NK-92 (cell line): ENCODE results near the gene TAS1R2.
"Not testable (repeated sequence)": the region's sequence is repeated elsewhere in the genome, so short reads cannot be mapped to it uniquely, and the experiment has no call there.

Experiments
- DNase-seq: peaks from one replicate; lab custom pipeline; 2025; ENCODE audit not compliant: unreplicated experiment; lab: John Stamatoyannopoulos, UW

TAS1R2 gene

GRCh38 chr1:18869847-18870594, 10.6 kb upstream of the TAS1R2 start:
- DNase-seq = no peak

GRCh38 chr1:18868801-18869424, 9.5 kb upstream of the TAS1R2 start:
- DNase-seq = no peak

DNA sequence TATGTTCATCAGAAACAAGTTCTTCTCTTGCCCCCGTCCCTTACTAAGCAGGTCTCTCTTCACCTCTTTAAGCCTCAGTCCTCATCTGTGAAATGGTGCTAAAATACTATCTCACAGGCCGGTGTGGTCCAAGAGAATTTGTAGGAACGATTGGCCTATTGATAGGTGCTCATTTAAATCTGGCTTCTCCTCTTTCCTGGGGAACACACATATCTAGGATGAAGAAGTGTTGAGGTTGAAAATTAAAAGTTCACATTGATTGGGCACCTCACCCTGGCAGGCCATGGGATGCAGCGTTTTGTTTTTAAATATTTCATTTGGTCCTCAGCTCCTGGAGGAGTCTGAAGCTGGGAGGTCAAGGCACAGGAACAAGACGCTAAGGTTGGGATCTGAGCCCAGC, 8.9 kb upstream of the TAS1R2 start:
- DNase-seq = no peak

DNA sequence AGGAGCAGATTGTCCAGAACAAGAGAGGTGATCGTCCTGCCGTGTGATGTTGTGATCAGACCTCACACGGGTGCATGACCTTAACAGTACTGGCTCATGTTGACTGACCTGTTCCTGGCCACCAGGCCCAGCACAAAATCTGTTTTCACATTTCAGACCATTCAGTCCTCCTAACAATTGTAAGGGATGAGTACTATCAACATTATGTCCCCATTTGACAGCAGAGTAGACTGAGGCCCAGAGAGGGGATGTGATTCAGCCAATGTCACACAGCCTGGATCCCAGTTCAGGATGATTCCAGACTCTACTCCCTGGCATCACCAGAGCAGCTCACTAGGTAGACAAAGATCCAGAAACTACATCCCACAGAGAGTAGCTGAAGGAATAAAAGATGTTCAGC, 7.4 kb upstream of the TAS1R2 start:
- no peak for DNase-seq

- DNase-seq = no peak
Measured at GRCh38 chr1:18866314-18866713, 6.9 kb upstream of the TAS1R2 start.

GRCh38 chr1:18865176-18865575, 5.7 kb upstream of the TAS1R2 start:
- no peak for DNase-seq

- DNase-seq = no peak
Measured at GRCh38 chr1:18861590-18861989, 2.1 kb upstream of the TAS1R2 start.

- no peak for DNase-seq
Measured at GRCh38 chr1:18861082-18861481, 1.6 kb upstream of the TAS1R2 start.

DNA sequence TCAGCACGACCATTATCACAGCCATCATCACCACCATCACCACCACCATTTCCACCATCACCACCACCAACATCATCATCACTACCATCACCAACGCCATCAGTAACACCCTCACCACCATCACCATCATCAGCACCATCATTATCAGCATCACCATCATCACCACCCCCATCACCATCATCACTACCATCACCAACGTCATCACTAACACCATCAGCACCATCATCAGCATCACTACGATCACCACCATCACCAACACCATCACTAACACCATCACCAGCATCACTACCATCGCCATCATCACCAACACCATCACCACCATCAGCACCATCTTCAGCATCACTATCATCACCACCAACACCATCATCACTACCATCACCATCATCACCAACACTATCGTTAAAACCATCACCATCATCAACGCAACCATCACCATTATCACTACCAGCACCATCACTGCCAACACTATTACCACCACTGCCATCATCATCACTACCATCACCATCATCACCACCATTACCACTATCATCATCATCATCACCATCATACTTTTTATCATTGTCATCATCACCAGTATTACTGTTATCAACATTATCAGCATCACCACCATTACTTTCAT, 1.3 kb downstream of the TAS1R2 start:
- no peak for DNase-seq

DNA sequence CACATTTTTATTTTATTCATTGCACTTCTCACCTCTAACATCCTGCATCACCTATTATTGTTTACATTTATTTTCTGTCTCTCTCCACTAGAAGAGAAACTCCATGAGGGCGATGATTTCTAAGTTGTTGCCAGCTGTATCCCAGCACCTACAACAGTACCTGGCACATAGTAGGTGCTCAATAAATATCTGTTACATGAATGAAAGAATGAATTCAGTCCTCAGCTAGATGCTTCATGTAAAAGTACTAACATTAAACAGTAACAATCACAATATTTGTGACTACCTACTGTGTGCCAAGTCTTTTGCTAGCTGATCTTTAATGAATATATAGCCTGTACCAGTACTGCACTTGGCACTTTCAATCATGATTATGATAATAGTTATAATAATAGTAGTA, 3.0 kb downstream of the TAS1R2 start:
- no peak for DNase-seq

GRCh38 chr1:18855573-18855972, 3.9 kb downstream of the TAS1R2 start:
- DNase-seq = no peak

DNA sequence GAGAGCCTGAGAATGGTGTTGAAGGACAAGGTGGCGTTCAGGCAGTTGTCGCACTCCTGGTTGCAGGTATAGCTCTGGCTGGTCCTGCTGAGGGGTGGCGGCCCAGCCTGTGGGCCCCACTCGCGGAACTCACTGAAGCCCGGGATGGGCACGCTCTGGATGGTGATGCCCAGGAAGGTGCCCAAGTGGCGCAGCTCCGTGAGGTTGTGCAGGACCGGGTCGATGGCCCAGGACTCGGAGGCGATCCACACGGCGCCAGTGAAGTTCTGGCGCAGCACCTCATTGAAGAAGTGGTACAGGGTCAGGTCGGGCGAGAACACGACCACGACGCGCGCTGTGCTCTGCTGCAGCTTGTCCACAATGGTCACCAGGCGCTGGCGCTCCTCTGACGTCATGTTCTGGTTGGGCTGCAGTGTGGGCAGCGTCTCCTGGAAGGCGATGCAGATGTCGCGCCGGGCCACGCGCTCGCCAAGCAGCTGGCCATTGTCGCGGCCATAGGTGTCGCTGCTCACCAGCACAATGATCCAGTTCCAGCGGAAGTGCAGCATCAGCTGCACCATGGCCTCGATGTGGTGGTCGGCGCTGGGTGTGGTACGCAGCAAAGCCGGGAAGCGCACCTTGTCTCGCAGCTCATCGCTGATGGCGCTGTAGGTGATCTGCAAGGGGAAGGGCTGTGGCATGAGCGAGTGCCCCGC, 5.0 kb downstream of the TAS1R2 start:
- no peak for DNase-seq

GRCh38 chr1:18852501-18852900, 7.0 kb downstream of the TAS1R2 start:
- DNase-seq = no peak

DNA sequence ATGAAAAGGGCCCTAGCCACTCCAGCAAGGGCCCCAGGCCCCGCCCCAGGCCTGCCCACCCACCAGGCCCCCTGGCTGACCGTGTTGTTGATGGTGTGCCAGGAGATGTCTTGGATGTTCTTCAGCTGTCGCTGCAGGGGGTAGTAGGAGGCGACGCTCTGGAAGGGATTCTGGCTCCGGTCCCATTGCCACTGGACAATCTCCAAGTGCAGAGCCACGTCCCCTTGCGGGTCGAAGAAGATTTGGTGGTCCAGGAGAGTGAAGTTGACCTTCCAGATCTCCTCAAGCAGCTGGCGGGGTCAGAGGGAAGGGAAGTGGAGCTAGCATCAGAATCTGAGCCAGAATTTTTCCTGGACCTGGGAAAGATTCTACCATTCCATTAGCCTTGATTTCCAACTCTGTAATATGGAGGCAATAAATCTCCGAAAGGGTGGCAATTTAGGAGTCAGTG, 10.2 kb downstream of the TAS1R2 start:
- no peak for DNase-seq

DNA sequence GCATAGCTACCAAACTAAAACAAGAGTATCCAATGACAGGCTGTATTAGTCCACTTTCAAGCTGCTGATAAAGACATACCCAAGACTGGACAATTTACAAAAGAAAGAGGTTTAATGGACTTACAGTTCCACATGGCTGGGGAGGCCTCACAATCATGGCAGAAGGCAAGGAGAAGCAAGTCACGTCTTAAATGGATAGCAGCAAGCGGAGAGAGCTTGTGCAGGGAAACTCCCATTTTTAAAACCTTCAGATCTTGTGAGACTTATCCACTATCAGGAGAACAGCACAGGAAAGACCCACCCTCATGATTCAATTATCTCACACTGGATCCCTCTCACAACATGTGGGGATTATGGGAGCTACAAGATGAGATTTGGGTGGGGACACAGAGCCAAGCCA, 11.7 kb downstream of the TAS1R2 start:
- not testable (repeated sequence) for DNase-seq

- no peak for DNase-seq
Measured at GRCh38 chr1:18840145-18840544, 19.3 kb downstream of the TAS1R2 start.

DNA sequence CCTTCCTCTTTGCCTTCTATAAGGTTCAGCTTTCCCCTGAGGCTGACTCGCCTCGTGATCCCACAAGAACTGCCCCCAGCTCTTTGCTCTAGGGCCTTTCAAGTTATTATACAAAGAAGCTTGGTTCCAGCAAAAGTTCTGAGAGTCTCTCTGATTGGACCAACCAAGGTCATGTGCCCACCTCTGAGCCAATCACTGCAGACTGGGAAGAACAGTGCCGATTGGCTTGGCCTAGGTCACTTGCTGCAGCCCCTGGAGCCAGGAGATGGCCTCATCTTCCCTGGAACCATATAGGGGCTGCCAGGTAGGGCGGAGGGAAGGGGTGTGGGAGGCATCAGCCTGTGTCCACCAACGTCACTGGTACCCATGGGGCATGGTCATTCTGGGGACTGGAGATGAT, 22.8 kb downstream of the TAS1R2 start:
- DNase-seq = no peak

GRCh38 chr1:18832319-18832718, 27.1 kb downstream of the TAS1R2 start:
- not testable (repeated sequence) for DNase-seq

DNA sequence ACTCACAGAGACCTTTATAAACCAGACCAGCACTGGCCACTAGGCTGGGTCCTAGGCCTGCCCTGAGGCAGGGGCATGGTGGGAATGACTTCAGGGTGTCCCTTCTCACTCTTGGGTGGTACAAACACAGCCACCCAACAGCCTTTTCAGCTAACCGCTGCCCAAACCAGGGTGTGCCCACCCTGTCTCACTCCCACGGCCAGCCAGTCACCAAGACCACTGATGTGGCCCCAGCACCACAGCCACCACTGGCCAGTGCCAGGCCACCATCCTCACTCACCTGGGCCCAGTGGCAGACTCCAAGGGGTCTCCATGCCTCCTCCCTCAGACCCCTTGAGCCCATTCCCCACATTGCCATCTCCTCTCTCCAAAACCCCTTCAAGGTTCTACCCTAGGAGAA, 27.8 kb downstream of the TAS1R2 start:
- no peak for DNase-seq

DNA sequence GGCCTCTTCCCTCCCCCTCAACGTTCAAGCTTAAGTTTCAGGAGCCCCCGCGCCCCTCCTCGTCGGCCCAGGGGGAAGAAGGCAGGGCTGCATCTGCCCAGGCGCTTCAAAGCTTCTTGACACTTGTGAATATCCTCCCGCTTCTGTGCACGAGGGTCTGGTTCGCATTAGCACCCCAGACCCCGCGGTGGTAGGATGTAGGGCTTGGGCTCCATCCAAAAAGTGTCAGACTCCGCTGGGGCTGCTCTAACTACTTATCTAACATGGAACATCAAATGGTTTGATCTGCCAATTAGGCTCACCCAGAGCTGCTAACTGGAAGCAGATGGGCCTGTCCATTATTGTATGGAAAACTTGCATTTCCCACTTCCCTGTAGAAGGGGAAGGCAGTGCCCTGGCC, 28.9 kb downstream of the TAS1R2 start:
- no peak for DNase-seq

DNA sequence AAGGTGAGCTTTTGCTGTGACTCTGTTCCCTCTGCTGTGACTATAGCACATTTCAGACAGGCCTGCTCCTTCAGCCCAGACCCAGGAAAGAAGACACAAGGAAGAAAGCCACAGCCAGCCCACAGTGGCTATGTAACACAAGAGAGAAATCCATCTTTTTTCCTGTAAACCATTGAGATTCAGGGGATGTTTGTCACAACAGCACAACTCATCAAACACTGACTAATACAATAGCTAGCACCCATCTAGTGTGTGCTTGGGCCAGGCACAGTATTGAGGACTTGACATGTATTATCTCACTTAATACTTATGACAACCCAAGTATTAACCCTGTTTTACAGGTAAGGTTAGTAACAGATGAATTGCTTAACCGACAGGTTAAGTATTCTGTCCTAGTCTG, 29.8 kb downstream of the TAS1R2 start:
- DNase-seq = no peak

DNA sequence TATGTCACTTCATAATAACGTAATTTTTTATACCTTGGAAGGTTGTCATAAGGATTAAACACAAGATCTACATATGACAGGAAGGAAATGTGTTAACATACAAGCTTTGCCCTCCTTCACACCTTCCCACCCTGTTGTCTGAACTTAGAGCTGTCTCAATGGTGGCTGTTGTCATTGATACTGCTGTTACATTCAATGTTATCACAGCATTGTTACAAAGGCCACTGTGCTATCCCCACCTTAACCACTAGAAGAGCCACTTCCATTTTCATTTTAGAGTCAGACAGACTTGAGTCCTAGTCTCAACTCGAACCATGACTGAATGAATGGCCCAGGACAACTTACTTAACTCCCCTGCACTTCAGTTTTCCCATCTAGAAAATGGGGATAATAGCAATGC, 31.2 kb downstream of the TAS1R2 start:
- no peak for DNase-seq
